ENCODE results near the gene FGF3.

DNA sequence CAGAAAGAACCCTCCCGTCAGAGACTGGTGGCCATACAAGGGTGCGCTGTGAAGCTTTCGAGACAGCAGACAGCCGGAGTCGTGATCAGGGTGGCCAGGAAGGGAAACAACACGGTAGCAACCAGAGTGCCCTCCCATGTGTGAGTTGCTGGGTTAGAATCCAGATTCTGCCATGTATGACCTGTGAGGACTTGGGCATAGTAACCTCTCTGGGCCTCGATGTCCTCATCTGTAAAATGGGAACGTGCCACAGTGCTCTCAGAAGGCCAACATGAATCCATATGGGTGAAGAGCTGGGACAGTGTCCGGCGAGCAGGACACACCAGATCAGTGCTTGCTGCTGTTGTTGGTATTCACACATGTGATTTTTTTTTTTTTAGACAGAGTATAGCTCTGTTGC is 7.6 kb upstream of the FGF3 start:
- TF ChIP-seq POLR2A (IDR thresholded peaks at IDR 0.05) (no peak), POLR2AphosphoS5 (IDR thresholded peaks at IDR 0.05) (no peak), EP300 (IDR thresholded peaks at IDR 0.05) (no peak)
- TF ChIP-seq, protein P1, sequence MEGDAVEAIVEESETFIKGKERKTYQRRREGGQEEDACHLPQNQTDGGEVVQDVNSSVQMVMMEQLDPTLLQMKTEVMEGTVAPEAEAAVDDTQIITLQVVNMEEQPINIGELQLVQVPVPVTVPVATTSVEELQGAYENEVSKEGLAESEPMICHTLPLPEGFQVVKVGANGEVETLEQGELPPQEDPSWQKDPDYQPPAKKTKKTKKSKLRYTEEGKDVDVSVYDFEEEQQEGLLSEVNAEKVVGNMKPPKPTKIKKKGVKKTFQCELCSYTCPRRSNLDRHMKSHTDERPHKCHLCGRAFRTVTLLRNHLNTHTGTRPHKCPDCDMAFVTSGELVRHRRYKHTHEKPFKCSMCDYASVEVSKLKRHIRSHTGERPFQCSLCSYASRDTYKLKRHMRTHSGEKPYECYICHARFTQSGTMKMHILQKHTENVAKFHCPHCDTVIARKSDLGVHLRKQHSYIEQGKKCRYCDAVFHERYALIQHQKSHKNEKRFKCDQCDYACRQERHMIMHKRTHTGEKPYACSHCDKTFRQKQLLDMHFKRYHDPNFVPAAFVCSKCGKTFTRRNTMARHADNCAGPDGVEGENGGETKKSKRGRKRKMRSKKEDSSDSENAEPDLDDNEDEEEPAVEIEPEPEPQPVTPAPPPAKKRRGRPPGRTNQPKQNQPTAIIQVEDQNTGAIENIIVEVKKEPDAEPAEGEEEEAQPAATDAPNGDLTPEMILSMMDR (IDR thresholded peaks at IDR 0.05): no peak

Measured in stomach (tissue), 4 donors.